Nephron (organoid): ENCODE results near the gene STK40.

Source experiments
- H3K27ac Mint-ChIP-seq, 3 experiments: 2 replicates each; pipeline ENCODE4 v1.8.0; 2020; ENCODE audit warnings: mixed read lengths in 3 of 3, mild to moderate bottlenecking in 2 of 3, moderate library complexity in 1 of 3
- H3K27me3 Mint-ChIP-seq: 2 replicates; pipeline ENCODE4 v1.8.0; 2021; ENCODE audit warnings: low read depth, mild to moderate bottlenecking, moderate library complexity, mixed read lengths
- H3K36me3 Mint-ChIP-seq: 2 replicates; pipeline ENCODE4 v1.8.0; 2020; ENCODE audit warnings: low read depth, mixed read lengths
- H3K4me1 Mint-ChIP-seq: 2 replicates; pipeline ENCODE4 v1.8.0; 2020; ENCODE audit warnings: mixed read lengths
- H3K4me3 Mint-ChIP-seq, 3 experiments: 2 replicates each; pipeline ENCODE4 v1.8.0; 2020; ENCODE audit warnings: mild to moderate bottlenecking in 3 of 3, mixed read lengths in 3 of 3, moderate library complexity in 2 of 3
- H3K9me3 Mint-ChIP-seq: 2 replicates; pipeline ENCODE4 v1.8.0; 2020; ENCODE audit warnings: mixed read lengths
- TF ChIP-seq, protein P1 (sequence below), 3 experiments: fragments of 200-600 bp; sonication (generic); IDR thresholded peaks; one replicate each; pipeline ENCODE4 v1.5.0; 2021; ENCODE audit warnings: antibody characterized with exemption in 3 of 3; ENCODE audit not compliant: unreplicated experiment in 3 of 3

The STK40 gene

GRCh38 chr1:36377791-36378492, 7.8 kb downstream of the STK40 start:
- Mint-ChIP-seq H3K36me3 (peaks cover 8% of the 10 kb centered on the region), H3K27me3 (no peaks in the 10 kb centered on the region), H3K9me3 (no peaks in the 10 kb centered on the region), H3K4me1 (peaks cover 43% of the 10 kb centered on the region), H3K4me3 (no peak overlapping the region), H3K27ac (peak overlapping the region in 1 of 3 experiments; percentile 41)
- TF ChIP-seq, protein P1, sequence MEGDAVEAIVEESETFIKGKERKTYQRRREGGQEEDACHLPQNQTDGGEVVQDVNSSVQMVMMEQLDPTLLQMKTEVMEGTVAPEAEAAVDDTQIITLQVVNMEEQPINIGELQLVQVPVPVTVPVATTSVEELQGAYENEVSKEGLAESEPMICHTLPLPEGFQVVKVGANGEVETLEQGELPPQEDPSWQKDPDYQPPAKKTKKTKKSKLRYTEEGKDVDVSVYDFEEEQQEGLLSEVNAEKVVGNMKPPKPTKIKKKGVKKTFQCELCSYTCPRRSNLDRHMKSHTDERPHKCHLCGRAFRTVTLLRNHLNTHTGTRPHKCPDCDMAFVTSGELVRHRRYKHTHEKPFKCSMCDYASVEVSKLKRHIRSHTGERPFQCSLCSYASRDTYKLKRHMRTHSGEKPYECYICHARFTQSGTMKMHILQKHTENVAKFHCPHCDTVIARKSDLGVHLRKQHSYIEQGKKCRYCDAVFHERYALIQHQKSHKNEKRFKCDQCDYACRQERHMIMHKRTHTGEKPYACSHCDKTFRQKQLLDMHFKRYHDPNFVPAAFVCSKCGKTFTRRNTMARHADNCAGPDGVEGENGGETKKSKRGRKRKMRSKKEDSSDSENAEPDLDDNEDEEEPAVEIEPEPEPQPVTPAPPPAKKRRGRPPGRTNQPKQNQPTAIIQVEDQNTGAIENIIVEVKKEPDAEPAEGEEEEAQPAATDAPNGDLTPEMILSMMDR (IDR thresholded peaks at IDR 0.05; ENCODE audit: unreplicated experiment in 3 of 3): no peak

DNA sequence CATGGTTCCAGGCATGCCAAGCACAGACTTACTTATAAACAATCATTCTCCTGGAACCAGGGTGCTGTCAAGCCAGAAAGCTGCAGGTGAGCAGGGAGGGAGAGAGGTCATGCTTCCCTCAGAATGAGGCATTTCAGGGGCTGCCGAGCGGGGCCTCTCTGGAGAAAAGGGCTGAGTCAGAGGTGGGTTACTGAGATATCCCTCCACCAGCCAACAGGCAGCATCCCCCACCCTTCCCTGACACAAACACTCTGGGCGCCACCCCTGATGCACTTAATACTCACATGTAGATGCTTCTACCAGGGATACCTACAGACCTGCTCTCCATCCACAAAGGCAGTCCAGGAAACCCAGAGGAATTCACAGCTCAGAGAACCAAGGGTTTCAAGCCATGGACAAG, 13.1 kb downstream of the STK40 start:
- TF ChIP-seq, protein P1 (IDR thresholded peaks at IDR 0.05; ENCODE audit: unreplicated experiment in 3 of 3): no peak
- peaks cover 58% of the 10 kb centered on the region for H3K4me1 Mint-ChIP-seq
- no peaks in the 10 kb centered on the region for H3K27me3 Mint-ChIP-seq
- H3K36me3 Mint-ChIP-seq: peaks cover 1% of the 10 kb centered on the region
- H3K4me3 Mint-ChIP-seq: no peak overlapping the region
- H3K9me3 Mint-ChIP-seq: no peaks in the 10 kb centered on the region
- H3K27ac Mint-ChIP-seq: peak overlapping the region; percentile 98 to 99 (median 99)

DNA sequence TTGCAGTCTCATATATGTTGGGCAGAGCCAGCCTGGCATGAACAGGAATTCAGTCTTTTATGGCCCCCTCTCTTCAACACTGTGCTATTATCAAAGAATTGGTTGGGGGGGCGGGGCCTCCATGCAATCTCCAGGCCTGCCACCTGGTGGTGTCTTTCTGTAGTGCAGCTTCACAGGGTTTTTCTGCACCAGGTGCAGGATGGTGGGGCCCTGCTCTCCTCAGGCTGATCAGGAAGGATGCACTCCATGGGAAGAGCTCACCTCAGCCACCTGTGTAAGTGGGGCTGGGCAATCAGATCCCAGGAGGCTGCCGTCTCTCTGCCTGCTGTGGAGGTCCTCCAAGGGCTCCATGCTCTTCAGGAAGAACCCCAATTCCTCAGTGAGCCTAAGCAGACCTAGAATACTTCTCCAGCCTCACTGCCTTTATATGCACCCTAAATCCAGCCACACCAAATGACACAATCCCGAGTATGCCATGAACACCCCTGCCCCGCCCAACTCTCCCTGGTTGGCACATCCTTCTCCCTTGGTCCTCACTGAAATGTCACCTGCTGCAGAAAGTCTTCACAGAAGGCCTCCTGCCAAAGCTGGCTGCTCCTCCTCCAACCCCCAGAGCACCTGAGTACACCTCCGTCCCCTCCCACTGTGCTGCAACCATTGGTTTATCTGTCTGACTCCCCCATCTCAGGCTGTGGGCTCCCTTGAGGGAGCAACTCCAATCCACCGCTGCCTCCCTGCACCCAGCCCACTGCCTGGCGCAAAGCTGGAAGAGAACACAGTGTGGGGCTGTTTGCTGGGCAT, 16.5 kb downstream of the STK40 start:
- H3K4me1 Mint-ChIP-seq: peaks cover 67% of the 10 kb centered on the region
- H3K27ac Mint-ChIP-seq: peak overlapping the region; percentile 85 to 94 (median 93)
- TF ChIP-seq, protein P1 (IDR thresholded peaks at IDR 0.05; ENCODE audit: unreplicated experiment in 3 of 3): peak; percentile 87 to 98 (median 92)
- no peaks in the 10 kb centered on the region for H3K9me3 Mint-ChIP-seq
- H3K4me3 Mint-ChIP-seq: no peak overlapping the region
- H3K36me3 Mint-ChIP-seq: peaks cover 6% of the 10 kb centered on the region
- no peaks in the 10 kb centered on the region for H3K27me3 Mint-ChIP-seq

GRCh38 chr1:36367798-36368197, 17.9 kb downstream of the STK40 start:
- peak overlapping the region; percentile 89 to 97 (median 95) for H3K27ac Mint-ChIP-seq
- peak overlapping the region in 1 of 3 experiments; percentile 28 for H3K4me3 Mint-ChIP-seq
- H3K36me3 Mint-ChIP-seq: peaks cover 12% of the 10 kb centered on the region
- H3K4me1 Mint-ChIP-seq: peaks cover 52% of the 10 kb centered on the region
- H3K27me3 Mint-ChIP-seq: no peaks in the 10 kb centered on the region
- H3K9me3 Mint-ChIP-seq: no peaks in the 10 kb centered on the region
- TF ChIP-seq, protein P1 (IDR thresholded peaks at IDR 0.05; ENCODE audit: unreplicated experiment in 3 of 3): no peak

DNA sequence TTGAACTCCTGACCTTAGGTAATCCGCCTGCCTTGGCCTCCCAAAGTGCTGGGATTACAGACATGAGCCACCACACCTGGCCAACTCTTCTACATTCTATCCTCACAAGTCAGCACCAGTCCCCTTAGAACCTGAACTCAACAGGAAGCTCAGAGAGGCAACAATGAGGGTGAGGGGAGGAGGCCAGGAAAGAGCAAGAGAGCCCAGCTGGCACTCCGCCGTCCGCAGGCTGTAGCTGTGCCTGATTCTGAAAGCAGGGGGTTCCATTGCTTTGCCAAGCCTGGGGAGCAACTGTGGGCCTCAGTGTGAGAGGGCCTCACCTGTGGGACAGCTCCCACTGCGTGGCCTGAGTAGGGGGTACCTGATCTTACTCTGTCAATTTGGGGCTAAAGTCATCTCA, 18.7 kb downstream of the STK40 start:
- H3K36me3 Mint-ChIP-seq: peaks cover 14% of the 10 kb centered on the region
- H3K9me3 Mint-ChIP-seq: no peaks in the 10 kb centered on the region
- no peak overlapping the region for H3K4me3 Mint-ChIP-seq
- H3K4me1 Mint-ChIP-seq: peaks cover 48% of the 10 kb centered on the region
- H3K27ac Mint-ChIP-seq: peak overlapping the region; percentile 89 to 97 (median 95)
- TF ChIP-seq, protein P1 (IDR thresholded peaks at IDR 0.05; ENCODE audit: unreplicated experiment in 3 of 3): no peak
- H3K27me3 Mint-ChIP-seq: no peaks in the 10 kb centered on the region
